GM12892 (cell line): Measurements from ENCODE around the gene PTPRN2.

ENCODE experiments used
- DNase-seq: peaks from one replicate; pipeline ENCODE4 v3.0.0; 2011; ENCODE audit not compliant: insufficient read length
- FAIRE-seq: peaks from 2 replicates; lab custom pipeline; 2011; peaks lifted over from hg19 to GRCh38; lab: Jason Lieb, UNC
- POLR2A ChIP-seq: IDR thresholded peaks from 2 replicates; pipeline ENCODE4 v1.6.1; 2011; ENCODE audit warnings: low read depth, low read length, control low read depth
- POLR2AphosphoS5 ChIP-seq: IDR thresholded peaks from 2 replicates; pipeline ENCODE4 v1.6.1; 2011; ENCODE audit warnings: low read depth, low read length, control low read depth
- TAF1 ChIP-seq: IDR thresholded peaks from 2 replicates; pipeline ENCODE4 v1.6.1; 2011; ENCODE audit warnings: low read depth, mild to moderate bottlenecking, control low read depth, low read length, borderline replicate concordance

PTPRN2 gene

GRCh38 chr7:157807510-157807909, 780.1 kb downstream of the PTPRN2 start:
- FAIRE-seq (no peak), DNase-seq (no peak)
- no peak for TF ChIP-seq POLR2A
- TF ChIP-seq POLR2AphosphoS5: no peak
- TF ChIP-seq TAF1: no peak

DNA sequence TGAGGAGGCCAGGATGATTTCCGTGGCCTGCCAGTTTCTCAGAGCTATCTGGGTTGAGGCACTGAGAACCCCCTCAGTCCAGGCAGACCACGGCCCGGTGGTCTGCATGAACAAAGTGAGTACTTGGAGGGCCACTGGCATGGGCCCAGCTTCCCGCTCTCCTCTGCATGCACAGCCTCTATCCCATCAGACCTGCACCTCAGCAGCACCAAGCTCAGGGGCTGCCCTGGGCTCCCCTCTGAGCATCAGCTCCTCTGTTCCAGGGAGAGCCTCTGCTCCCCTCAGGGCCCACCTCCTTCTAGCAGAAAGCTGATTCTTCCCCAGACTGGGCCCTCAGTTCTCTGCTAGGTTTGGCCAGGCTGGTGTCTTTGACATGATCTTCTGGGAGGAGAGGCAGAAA, 780.9 kb downstream of the PTPRN2 start:
- DNase-seq: no peak
- TF ChIP-seq TAF1: no peak
- no peak for TF ChIP-seq POLR2AphosphoS5
- no peak for TF ChIP-seq POLR2A
- FAIRE-seq: no peak

- FAIRE-seq (no peak), DNase-seq (no peak)
- no peak for TF ChIP-seq POLR2AphosphoS5
- no peak for TF ChIP-seq TAF1
- no peak for TF ChIP-seq POLR2A
These were observed 781.9 kb downstream of the PTPRN2 start for GRCh38 chr7:157805713-157806112.

- FAIRE-seq (no peak), DNase-seq (no peak)
- TF ChIP-seq POLR2AphosphoS5 (no peak), POLR2A (no peak), TAF1 (no peak)
These were observed 783.7 kb downstream of the PTPRN2 start for GRCh38 chr7:157803906-157804305.

DNA sequence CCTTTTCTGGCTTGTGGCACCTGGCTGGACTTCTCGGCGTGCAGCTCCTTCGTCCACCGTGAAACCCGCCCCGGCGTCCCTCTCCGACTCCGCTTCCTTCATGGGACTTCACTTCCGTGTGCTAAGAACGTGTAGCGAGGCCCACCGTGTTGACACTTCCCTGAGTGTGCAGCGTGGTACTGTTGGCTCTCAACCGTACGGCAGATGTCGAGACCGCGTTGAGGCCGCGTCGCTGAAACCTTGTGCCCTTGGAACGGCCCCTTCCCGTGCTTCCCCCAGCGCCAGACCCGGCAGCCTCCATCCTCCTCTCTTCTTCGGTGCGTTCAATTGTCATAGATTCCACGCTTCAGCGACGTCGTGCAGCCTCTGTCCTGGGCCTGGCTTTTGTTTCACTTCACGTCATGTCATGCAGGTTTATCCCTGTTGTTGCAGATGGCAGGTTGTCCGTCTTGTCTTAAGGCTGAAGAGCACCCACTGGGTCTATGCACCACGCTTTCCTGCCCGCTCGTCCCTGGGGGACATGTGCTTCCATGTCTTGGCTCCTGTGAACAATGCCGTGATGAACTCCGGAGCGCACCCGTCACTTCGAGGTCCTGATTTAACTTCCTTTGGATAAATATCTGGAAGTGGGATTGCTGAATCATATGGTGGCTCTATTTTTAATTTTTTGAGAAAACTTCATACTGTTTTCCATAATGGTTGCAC, 785.5 kb downstream of the PTPRN2 start:
- FAIRE-seq (no peak), DNase-seq (no peak)
- TF ChIP-seq TAF1 (no peak), POLR2A (no peak), POLR2AphosphoS5 (no peak)

DNA sequence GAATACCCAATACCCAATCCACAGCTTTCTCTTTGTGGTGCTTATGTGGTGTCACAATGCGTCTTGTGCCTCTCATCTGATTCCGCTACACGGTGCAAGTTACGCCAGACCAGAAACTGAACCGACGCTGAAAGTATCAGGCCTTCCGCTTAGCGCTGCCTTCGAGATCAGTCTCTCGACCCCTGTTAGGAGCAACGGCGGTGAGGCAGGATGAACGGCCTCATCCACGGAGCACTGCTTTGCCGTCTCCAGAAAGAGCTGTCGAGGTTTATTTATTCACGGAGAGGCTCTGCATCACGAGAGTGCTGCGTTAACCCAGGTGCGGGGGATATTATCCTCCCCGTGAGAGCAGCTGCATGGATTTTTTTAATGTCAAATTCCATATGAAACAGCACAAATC, 786.5 kb downstream of the PTPRN2 start:
- DNase-seq (no peak), FAIRE-seq (no peak)
- no peak for TF ChIP-seq TAF1
- TF ChIP-seq POLR2AphosphoS5: no peak
- TF ChIP-seq POLR2A: no peak

DNA sequence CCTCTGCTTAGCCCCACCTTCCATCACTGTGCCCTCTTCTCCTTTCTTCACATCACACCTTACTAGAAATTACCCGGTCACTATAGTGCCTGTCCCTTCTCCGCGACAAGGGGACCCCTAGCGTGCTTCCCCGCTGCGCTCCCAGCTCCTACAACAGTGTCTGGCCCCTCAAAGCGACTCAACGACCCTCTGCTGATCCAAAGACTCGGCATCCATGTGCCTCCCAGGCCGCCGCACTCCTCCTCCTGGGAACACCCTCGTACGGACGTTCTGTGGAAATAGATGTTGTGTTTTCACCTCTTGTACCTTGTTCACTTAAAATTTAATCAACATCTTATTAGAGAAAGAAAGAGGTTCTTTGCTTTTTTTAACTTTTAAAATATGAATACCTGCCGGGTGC, 787.3 kb downstream of the PTPRN2 start:
- FAIRE-seq: no peak
- no peak for DNase-seq
- no peak for TF ChIP-seq POLR2A
- no peak for TF ChIP-seq TAF1
- TF ChIP-seq POLR2AphosphoS5: no peak

DNA sequence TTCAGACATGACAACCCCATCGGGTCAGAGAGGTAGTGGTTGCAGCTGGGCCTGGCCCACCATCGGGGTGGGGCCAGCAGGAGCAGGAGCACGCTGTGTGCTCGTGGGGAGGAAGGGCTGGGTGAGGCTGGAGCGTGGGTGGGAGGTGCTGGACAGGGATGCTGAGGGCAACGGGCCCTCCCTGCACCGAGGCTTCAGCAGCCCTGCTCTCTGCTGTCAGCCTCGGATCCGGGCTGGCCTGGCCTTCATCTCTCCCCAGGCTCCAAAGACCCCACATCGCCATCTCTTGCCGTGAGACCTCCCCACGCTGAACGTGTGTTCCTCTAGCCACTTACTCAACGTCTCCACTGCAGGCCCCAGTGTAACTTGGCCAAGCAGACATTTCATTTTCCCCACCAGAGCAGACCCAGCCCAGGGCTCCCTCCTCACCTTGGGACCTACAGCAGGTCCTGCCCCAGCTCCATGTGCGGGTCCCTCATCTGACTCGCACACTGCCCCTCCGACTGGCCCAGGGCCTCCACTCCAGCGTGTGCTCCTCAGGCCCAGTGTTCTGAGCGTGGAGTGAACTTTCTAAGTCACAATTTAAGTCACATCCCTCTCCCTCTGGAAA, 788.4 kb downstream of the PTPRN2 start:
- TF ChIP-seq POLR2AphosphoS5 (no peak), POLR2A (no peak), TAF1 (no peak)
- FAIRE-seq (no peak), DNase-seq (no peak)

- TF ChIP-seq POLR2AphosphoS5 (no peak), TAF1 (no peak), POLR2A (no peak)
- FAIRE-seq: no peak
- DNase-seq: no peak
These were observed 790.3 kb downstream of the PTPRN2 start for GRCh38 chr7:157797361-157797760.

- no peak for FAIRE-seq
- no peak for DNase-seq
- TF ChIP-seq POLR2AphosphoS5 (no peak), TAF1 (no peak), POLR2A (no peak)
These were observed 790.8 kb downstream of the PTPRN2 start for GRCh38 chr7:157796846-157797245.

DNA sequence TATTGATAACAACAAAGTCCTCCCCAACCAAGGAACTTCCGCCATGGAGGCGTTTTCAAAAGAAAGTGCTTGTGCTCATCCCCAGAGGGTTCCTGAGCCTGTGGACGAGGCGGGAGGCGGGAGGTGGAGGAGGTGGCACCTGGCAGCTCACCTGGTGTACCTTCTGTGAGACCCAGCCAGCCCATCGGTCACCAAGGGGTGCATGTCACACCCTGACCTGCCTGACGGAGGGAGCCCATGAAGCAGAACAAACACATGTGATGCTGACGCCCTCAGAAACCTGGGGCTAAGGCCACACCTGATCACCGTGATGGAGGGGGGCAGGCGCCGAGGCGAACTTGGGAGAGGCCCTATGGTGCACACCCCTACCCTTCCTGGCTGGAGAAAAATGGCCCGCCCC, 792.0 kb downstream of the PTPRN2 start:
- TF ChIP-seq POLR2A (no peak), TAF1 (no peak), POLR2AphosphoS5 (no peak)
- FAIRE-seq: no peak
- DNase-seq: no peak

DNA sequence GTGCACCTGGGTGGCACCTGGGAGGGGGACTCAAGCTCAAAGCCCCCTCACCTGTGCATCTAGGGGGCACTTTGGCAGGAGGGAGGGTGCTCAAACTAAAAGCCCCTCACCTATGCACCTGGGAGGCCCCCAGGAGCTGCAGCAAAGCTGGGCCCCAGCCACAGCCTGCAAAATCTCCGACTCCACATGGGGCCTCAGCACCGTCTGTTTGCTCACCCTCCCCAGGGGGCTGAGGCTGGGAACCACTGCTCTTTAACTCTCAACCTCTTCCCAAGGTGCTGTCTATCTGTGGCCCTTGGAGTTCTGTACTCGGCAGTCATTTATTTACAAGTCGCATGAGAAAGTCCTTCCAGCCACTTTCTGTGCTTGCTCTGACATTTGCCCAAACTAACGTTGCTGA, 792.4 kb downstream of the PTPRN2 start:
- TF ChIP-seq POLR2A: no peak
- TF ChIP-seq TAF1: no peak
- no peak for TF ChIP-seq POLR2AphosphoS5
- DNase-seq (no peak), FAIRE-seq (no peak)

DNA sequence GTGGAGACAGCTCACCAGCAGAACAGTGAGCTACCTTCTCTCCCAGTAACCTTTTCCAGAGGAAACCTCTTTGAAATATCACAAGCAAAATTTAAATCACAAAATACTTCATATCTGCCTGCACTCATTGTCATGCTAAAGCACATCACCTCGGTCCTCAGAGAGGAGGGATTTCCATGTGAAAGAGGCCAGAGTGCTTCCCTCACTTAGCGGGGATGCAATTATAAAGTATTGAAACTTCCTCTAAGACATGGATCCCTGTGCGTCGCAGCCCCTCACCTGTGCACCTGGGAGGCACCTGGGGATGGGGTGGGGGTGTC, 792.9 kb downstream of the PTPRN2 start:
- TF ChIP-seq POLR2A (no peak), POLR2AphosphoS5 (no peak), TAF1 (no peak)
- FAIRE-seq (no peak), DNase-seq (no peak)
